Measurements from ENCODE around the gene HABP2. TPM values are rescaled to one million over a fixed set of nuclear protein-coding genes. Genes with fewer than 3 reads are reported as not detected.

The HABP2 gene
- total RNA-seq, 1 experiment from 2014 or later, result not detected

GRCh38 chr10:113565364-113565763 lies 12.5 kb downstream of the HABP2 start:
- no peak for DNase-seq
- Histone ChIP-seq H2BK120ac (ENCODE audit: low read depth, low read length, poor library complexity, severe bottlenecking) (no peak overlapping the region), H3K4me2 (ENCODE audit: insufficient read depth, insufficient read length, low read length) (no peak overlapping the region), H3K23me2 (ENCODE audit: insufficient read length, low read depth, low read length, poor library complexity, severe bottlenecking) (peaks cover 4% of the 10 kb centered on the region), H4K8ac (replicated peaks; ENCODE audit: insufficient read length, low read depth, low read length) (no peak overlapping the region), H3K56ac (ENCODE audit: insufficient read length, low read depth, low read length) (no peak overlapping the region), H3T11ph (ENCODE audit: low read length) (no peak overlapping the region), H3K4ac (ENCODE audit: low read depth, low read length) (no peak overlapping the region), H3K27ac (ENCODE audit: insufficient read length, low read depth, low read length) (no peak overlapping the region), H2BK12ac (ENCODE audit: insufficient read length, low read depth, low read length) (no peak overlapping the region), H3K79me2 (ENCODE audit: insufficient read depth, low read length) (no peaks in the 10 kb centered on the region), H3K27me3 (ENCODE audit: insufficient read depth, low read length) (peaks cover 27% of the 10 kb centered on the region), H3K79me1 (ENCODE audit: insufficient read depth, low read depth, low read length, poor library complexity, severe bottlenecking) (no peaks in the 10 kb centered on the region), H2AFZ (ENCODE audit: low read length) (no peak overlapping the region), H3K14ac (ENCODE audit: insufficient read depth, low read length) (no peak overlapping the region), H3K4me1 (ENCODE audit: insufficient read depth, low read length) (no peaks in the 10 kb centered on the region), H4K5ac (ENCODE audit: insufficient read length, low read depth, low read length) (no peak overlapping the region), H3K9ac (ENCODE audit: extremely low read depth, insufficient read length, low read length) (no peak overlapping the region), H2BK5ac (ENCODE audit: insufficient read length, low read length) (no peak overlapping the region), H3K18ac (ENCODE audit: insufficient read length, low read depth, low read length) (no peak overlapping the region), H3K23ac (ENCODE audit: insufficient read length, low read depth, low read length) (no peak overlapping the region), H3K9me3 (ENCODE audit: control insufficient read depth, low read depth, low read length) (no peaks in the 10 kb centered on the region), H4K91ac (ENCODE audit: insufficient read length, low read depth, low read length) (no peak overlapping the region), H4K20me1 (ENCODE audit: control insufficient read depth, insufficient read depth, insufficient read length) (no peaks in the 10 kb centered on the region), H2AK5ac (ENCODE audit: insufficient read length, low read length) (no peak overlapping the region), H2BK20ac (ENCODE audit: low read depth, low read length, poor library complexity, severe bottlenecking) (no peak overlapping the region), H2BK15ac (ENCODE audit: low read depth, low read length) (no peak overlapping the region)
- H3K9me3 Mint-ChIP-seq, result peaks cover 0 to 7% of the 10 kb centered on the region in 2 experiments; a peak in 1 of 5 replicates
- no peak overlapping the region for H3K4me3 Mint-ChIP-seq
- H3K27me3 Mint-ChIP-seq (ENCODE audit: low read depth), result peaks cover 91% of the 10 kb centered on the region
- H3K4me1 Mint-ChIP-seq, result peaks cover 23 to 41% of the 10 kb centered on the region in 2 experiments
- no peak overlapping the region for H3K27ac Mint-ChIP-seq
- no peaks in the 10 kb centered on the region for H3K36me3 Mint-ChIP-seq (ENCODE audit: insufficient read depth in 1 of 3, low read depth in 3 of 3)
- WGBS (ENCODE audit: extremely low coverage, insufficient read length, low lambda C conversion rate), result no CpG with 5 or more reads among the region's 1 CpG
- no peak for TF ChIP-seq CTCF (conservative IDR thresholded peaks at IDR 0.05)
